SK-N-SH (cell line): ENCODE data around the gene THEM4. TPM values are rescaled to one million over a fixed set of nuclear protein-coding genes. Genes with fewer than 3 reads are reported as not detected.

ENCODE experiments used
- CTCF ChIA-PET: fragments of 300-600, 350-600 bp; formaldehyde crosslinking; extraction: SDS; loops from one replicate; lab custom pipeline; 2021; lab: Yijun Ruan, JAX
- POLR2A ChIA-PET: fragments of 350-600 bp; sonication (Branson Sonifier 250); formaldehyde crosslinking; extraction: SDS; loops from one replicate; lab custom pipeline; 2020; ENCODE audit warnings: antibody characterized with exemption, inconsistent platforms; lab: Yijun Ruan, JAX
- DNase-seq: peaks from one replicate; pipeline ENCODE4 v3.0.0; 2012
- H2AFZ ChIP-seq: fragments of 200-600 bp; sonication (generic); 2 replicates; pipeline ENCODE4 v1.8.1; 2016; ENCODE audit warnings: antibody characterized with exemption, mild to moderate bottlenecking, low read depth
- H3F3A ChIP-seq: fragments of 200-600 bp; sonication (generic); replicated peaks from 2 replicates; pipeline ENCODE3; 2016; ENCODE audit warnings: antibody characterized with exemption, mild to moderate bottlenecking; ENCODE audit not compliant: insufficient read depth
- H3K27ac ChIP-seq, 2 experiments: fragments of 200-500 bp in 1 of 2; fragments of 200-600 bp in 1 of 2; sonication (Bioruptor generic) in 1 of 2; sonication (generic), shearing (Covaris generic) in 1 of 2; 2 replicates each; pipeline versions ENCODE4 v1.5.1 to v1.6.1; 2014 to 2016; ENCODE audit warnings: low read depth in 2 of 2, inconsistent platforms in 1 of 2, low read length in 1 of 2, mild to moderate bottlenecking in 1 of 2, mixed read lengths in 1 of 2
- H3K27me3 ChIP-seq: fragments of 200-600 bp; sonication (generic), shearing (Covaris generic); 2 replicates; pipeline ENCODE4 v1.6.1; 2016; ENCODE audit warnings: mixed run types; ENCODE audit not compliant: insufficient read depth
- H3K36me3 ChIP-seq, 2 experiments: fragments of 200-500 bp in 1 of 2; fragments of 200-600 bp in 1 of 2; sonication (Bioruptor generic) in 1 of 2; sonication (generic) in 1 of 2; replicated peaks in 1 of 2; 2 replicates each; pipeline versions ENCODE3 to v1.5.1; 2014 to 2016; ENCODE audit warnings: low read length in 1 of 2, mild to moderate bottlenecking in 1 of 2; ENCODE audit not compliant: insufficient read depth in 2 of 2, control insufficient read depth in 1 of 2
- H3K4me1 ChIP-seq, 2 experiments: fragments of 200-500 bp in 1 of 2; fragments of 200-600 bp in 1 of 2; sonication (Bioruptor generic) in 1 of 2; sonication (generic), shearing (Covaris generic) in 1 of 2; 2 replicates each; pipeline versions ENCODE4 v1.5.1 to v1.6.1; 2014 to 2016; ENCODE audit warnings: low read depth in 1 of 2, low read length in 1 of 2, mixed run types in 1 of 2; ENCODE audit not compliant: insufficient read depth in 2 of 2, control insufficient read depth in 1 of 2
- H3K4me2 ChIP-seq: fragments of 200-600 bp; sonication (generic), shearing (Covaris generic); 2 replicates; pipeline ENCODE4 v1.6.1; 2017; ENCODE audit warnings: mixed run types
- H3K4me3 ChIP-seq, 2 experiments: fragments of 200-500 bp in 1 of 2; fragments of 200-600 bp in 1 of 2; sonication (Bioruptor generic) in 1 of 2; sonication (generic), shearing (Covaris generic) in 1 of 2; 2 replicates each; pipeline versions ENCODE4 v1.5.1 to v1.8.1; 2014 to 2016; ENCODE audit warnings: low read depth in 2 of 2, inconsistent platforms in 1 of 2, low read length in 1 of 2, mild to moderate bottlenecking in 1 of 2, mixed read lengths in 1 of 2, moderate library complexity in 1 of 2
- H3K79me2 ChIP-seq: fragments of 200-600 bp; sonication (generic); 2 replicates; pipeline ENCODE4 v1.8.1; 2017; ENCODE audit warnings: mild to moderate bottlenecking; ENCODE audit not compliant: insufficient read depth
- H3K9ac ChIP-seq: fragments of 200-600 bp; sonication (generic); 2 replicates; pipeline ENCODE4 v1.6.1; 2017; ENCODE audit warnings: mixed run types
- H3K9me2 ChIP-seq: fragments of 200-600 bp; sonication (generic); 2 replicates; pipeline ENCODE4 v1.6.1; 2017; ENCODE audit warnings: mixed run types
- H3K9me3 ChIP-seq: fragments of 200-600 bp; sonication (generic); 2 replicates; pipeline ENCODE4 v1.6.1; 2017; ENCODE audit warnings: mixed run types, mild to moderate bottlenecking, moderate library complexity
- H4K20me1 ChIP-seq: fragments of 200-600 bp; sonication (generic); 2 replicates; pipeline ENCODE4 v1.6.1; 2017; ENCODE audit warnings: mild to moderate bottlenecking, mixed run types; ENCODE audit not compliant: insufficient read depth
- CHD2 ChIP-seq: fragments of 150-350 bp; IDR thresholded peaks from 2 replicates; pipeline ENCODE4 v1.6.1; 2018; ENCODE audit warnings: low read length; ENCODE audit not compliant: partially characterized antibody
- ELF1 ChIP-seq: IDR thresholded peaks from 2 replicates; pipeline ENCODE4 v1.4.0; 2012
- EZH2phosphoT487 ChIP-seq: fragments of 200-600 bp; sonication (generic); IDR thresholded peaks from 2 replicates; pipeline ENCODE4 v1.6.1; 2017; ENCODE audit warnings: low read depth, mixed run types, mild to moderate bottlenecking, antibody characterized with exemption, moderate library complexity, borderline replicate concordance
- FOSL2 ChIP-seq: IDR thresholded peaks from 2 replicates; pipeline ENCODE4 v1.4.0; 2012; ENCODE audit warnings: low read depth, mild to moderate bottlenecking, moderate library complexity, borderline replicate concordance
- FOXJ3 ChIP-seq: sonication (generic); formaldehyde crosslinking; IDR thresholded peaks from 2 replicates; pipeline ENCODE4 v1.5.1; 2020; ENCODE audit warnings: mild to moderate bottlenecking, missing genetic modification reagents
- FOXM1 ChIP-seq: IDR thresholded peaks from 2 replicates; pipeline ENCODE4 v1.4.0; 2012; ENCODE audit warnings: low read depth, mild to moderate bottlenecking
- GABPA ChIP-seq: IDR thresholded peaks from 2 replicates; pipeline ENCODE4 v1.4.0; 2012; ENCODE audit warnings: low read depth, mild to moderate bottlenecking
- MEF2A ChIP-seq: IDR thresholded peaks from 2 replicates; pipeline ENCODE4 v1.4.0; 2012; ENCODE audit warnings: low read depth, borderline replicate concordance
- NFIC ChIP-seq: IDR thresholded peaks from 2 replicates; pipeline ENCODE4 v1.4.0; 2012; ENCODE audit warnings: borderline replicate concordance
- NRF1 ChIP-seq: IDR thresholded peaks from 2 replicates; pipeline ENCODE4 v1.6.1; 2012; ENCODE audit warnings: low read depth, mild to moderate bottlenecking, low read length
- RFX5 ChIP-seq: IDR thresholded peaks from 2 replicates; pipeline ENCODE4 v1.6.1; 2012; ENCODE audit warnings: mild to moderate bottlenecking, improper control_type of control experiment, low read length
- TAF1 ChIP-seq: IDR thresholded peaks from 2 replicates; pipeline ENCODE4 v1.6.1; 2012; ENCODE audit warnings: low read depth, mild to moderate bottlenecking, low read length, moderate library complexity, borderline replicate concordance
- TCF12 ChIP-seq: IDR thresholded peaks from 2 replicates; pipeline ENCODE4 v1.4.0; 2012
- TEAD4 ChIP-seq: IDR thresholded peaks from 2 replicates; pipeline ENCODE4 v1.4.0; 2012; ENCODE audit warnings: mild to moderate bottlenecking, borderline replicate concordance; ENCODE audit not compliant: insufficient read depth
- YY1 ChIP-seq: IDR thresholded peaks from 2 replicates; pipeline ENCODE4 v1.4.0; 2012; ENCODE audit warnings: low read depth, mild to moderate bottlenecking
- WGBS: methylation state at CpG from one replicate; pipeline ENCODE4 v1.1.6; 2017; ENCODE audit warnings: low lambda C conversion rate; 5-methylcytosine and 5-hydroxymethylcytosine counted together
- polyA plus RNA-seq, 3 experiments: library from polyadenylated mRNA; depleted of rRNA; stranded (reverse); fragments of >200 nt; gene quantifications; 2 replicates each; pipeline ENCODE4 v1.2.3, GENCODE V29; 2012
- TF ChIP-seq, protein P1 (sequence below): IDR thresholded peaks from 2 replicates; pipeline ENCODE4 v1.4.0; 2012; ENCODE audit warnings: low read depth
- TF ChIP-seq, protein P2 (sequence below): IDR thresholded peaks from 2 replicates; pipeline ENCODE4 v1.4.0; 2012; ENCODE audit warnings: low read depth, borderline replicate concordance
- TF ChIP-seq, protein P3 (sequence below): IDR thresholded peaks from 2 replicates; pipeline ENCODE4 v1.6.1; 2012; ENCODE audit warnings: mild to moderate bottlenecking, low read depth, low read length, moderate library complexity
- TF ChIP-seq, protein P4 (sequence below): fragments of 150-350 bp; IDR thresholded peaks from 2 replicates; pipeline ENCODE4 v1.6.1; 2017; ENCODE audit warnings: antibody characterized with exemption, low read length, low read depth, borderline replicate concordance

The THEM4 gene
- polyA plus RNA-seq, 1 of the 3 experiments (the other 2 are of a cell fraction), result 10.1 TPM

DNA sequence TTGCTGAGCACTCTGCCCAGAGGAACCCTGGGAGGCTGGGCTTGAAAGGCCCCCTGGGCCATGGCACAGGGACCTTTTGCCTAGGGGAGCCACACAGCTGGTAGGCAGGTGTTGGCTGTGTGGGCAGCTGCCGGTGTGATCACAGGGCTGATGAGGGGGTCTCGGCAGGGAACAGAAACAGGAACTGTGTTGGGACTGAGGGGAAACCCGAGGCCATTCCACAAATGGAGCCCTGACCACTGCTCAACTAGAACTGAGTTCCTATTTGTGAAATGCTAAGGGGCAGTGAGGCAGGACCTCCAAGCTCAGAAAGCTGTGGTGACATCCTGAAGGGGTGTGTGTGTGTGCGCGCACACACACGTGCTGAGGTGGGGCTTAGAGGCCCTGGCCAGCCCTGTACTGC lies 49.4 kb downstream of the THEM4 start:
- H3K27me3 ChIP-seq, result no peaks in the 10 kb centered on the region
- no peak overlapping the region for H3K27ac ChIP-seq
- H3K4me3 ChIP-seq, result no peak overlapping the region
- H3K4me1 ChIP-seq, result no peaks in the 10 kb centered on the region; a peak in 1 of 4 replicates
- H3K9ac ChIP-seq, result no peak overlapping the region
- no peaks in the 10 kb centered on the region for H3K36me3 ChIP-seq
- ChIA-PET POLR2A (no interaction called here), CTCF (interaction anchor here (1.1 to 1.5 kb wide), 3 partner anchors 10 to 141 kb away, joined by 3 to 4 read pairs (median 4); no protein-coding TSS in a partner anchor)
- H3F3A ChIP-seq, result no peaks in the 10 kb centered on the region
- H3K4me2 ChIP-seq, result no peak overlapping the region
- H3K9me3 ChIP-seq, result no peaks in the 10 kb centered on the region
- no peaks in the 10 kb centered on the region for H3K79me2 ChIP-seq
- no peak for TF ChIP-seq TAF1
- TF ChIP-seq, protein P1, sequence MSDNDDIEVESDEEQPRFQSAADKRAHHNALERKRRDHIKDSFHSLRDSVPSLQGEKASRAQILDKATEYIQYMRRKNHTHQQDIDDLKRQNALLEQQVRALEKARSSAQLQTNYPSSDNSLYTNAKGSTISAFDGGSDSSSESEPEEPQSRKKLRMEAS, result no peak
- TF ChIP-seq, protein P2, sequence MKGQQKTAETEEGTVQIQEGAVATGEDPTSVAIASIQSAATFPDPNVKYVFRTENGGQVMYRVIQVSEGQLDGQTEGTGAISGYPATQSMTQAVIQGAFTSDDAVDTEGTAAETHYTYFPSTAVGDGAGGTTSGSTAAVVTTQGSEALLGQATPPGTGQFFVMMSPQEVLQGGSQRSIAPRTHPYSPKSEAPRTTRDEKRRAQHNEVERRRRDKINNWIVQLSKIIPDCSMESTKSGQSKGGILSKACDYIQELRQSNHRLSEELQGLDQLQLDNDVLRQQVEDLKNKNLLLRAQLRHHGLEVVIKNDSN, result no peak
- TF ChIP-seq TEAD4, result no peak
- TF ChIP-seq NFIC, result no peak
- TF ChIP-seq, protein P3, sequence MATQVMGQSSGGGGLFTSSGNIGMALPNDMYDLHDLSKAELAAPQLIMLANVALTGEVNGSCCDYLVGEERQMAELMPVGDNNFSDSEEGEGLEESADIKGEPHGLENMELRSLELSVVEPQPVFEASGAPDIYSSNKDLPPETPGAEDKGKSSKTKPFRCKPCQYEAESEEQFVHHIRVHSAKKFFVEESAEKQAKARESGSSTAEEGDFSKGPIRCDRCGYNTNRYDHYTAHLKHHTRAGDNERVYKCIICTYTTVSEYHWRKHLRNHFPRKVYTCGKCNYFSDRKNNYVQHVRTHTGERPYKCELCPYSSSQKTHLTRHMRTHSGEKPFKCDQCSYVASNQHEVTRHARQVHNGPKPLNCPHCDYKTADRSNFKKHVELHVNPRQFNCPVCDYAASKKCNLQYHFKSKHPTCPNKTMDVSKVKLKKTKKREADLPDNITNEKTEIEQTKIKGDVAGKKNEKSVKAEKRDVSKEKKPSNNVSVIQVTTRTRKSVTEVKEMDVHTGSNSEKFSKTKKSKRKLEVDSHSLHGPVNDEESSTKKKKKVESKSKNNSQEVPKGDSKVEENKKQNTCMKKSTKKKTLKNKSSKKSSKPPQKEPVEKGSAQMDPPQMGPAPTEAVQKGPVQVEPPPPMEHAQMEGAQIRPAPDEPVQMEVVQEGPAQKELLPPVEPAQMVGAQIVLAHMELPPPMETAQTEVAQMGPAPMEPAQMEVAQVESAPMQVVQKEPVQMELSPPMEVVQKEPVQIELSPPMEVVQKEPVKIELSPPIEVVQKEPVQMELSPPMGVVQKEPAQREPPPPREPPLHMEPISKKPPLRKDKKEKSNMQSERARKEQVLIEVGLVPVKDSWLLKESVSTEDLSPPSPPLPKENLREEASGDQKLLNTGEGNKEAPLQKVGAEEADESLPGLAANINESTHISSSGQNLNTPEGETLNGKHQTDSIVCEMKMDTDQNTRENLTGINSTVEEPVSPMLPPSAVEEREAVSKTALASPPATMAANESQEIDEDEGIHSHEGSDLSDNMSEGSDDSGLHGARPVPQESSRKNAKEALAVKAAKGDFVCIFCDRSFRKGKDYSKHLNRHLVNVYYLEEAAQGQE, result no peak
- TF ChIP-seq GABPA, result no peak
- TF ChIP-seq YY1, result no peak
- no peak for TF ChIP-seq NRF1
- no peak for TF ChIP-seq MEF2A
- no peak for TF ChIP-seq ELF1
- no peak for TF ChIP-seq EZH2phosphoT487
- no peak for TF ChIP-seq FOXM1
- H4K20me1 ChIP-seq, result no peaks in the 10 kb centered on the region
- no peak overlapping the region for H2AFZ ChIP-seq
- no peak for DNase-seq
- WGBS, result 67% methylated on average over 5 of the region's 6 CpGs
- H3K9me2 ChIP-seq, result no peaks in the 10 kb centered on the region

DNA sequence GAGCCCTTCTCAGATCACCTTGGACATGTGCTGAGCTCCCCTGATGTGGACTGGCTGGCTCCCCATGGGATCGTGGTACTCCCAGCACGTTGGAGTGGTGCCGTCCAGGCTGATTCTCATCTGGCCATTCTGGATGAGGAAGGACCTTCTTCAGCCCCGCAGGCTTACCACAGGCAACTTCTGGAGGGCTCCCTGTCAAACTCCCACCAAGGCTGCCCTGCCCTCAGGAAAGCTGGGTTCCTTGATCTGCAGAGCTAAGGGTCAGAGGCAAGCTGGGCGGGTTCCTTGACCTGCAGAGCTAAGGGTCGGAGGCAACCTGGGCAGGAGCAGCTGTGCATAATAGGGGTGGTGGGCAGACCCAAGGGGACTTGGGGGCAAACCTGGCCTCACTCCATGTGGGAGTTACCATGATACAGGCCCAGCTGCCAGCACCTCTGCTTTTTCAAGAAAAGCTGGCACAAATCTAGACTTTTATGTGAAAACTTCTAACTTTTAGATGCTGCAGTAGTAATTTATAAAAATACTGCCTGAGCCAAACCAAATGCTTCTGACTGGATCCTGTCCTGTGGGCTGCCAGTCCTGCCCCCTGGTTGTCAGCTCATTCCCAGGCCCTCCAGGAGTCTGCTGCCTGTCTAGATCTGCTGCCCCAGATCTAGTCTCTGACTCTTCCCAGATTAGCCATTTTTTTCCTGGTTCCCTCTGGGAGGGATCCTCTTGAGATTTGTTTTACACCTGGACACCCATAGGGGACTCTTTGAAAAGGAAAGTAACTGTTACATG lies 50.2 kb downstream of the THEM4 start:
- Histone ChIP-seq H3F3A (no peaks in the 10 kb centered on the region), H2AFZ (no peak overlapping the region), H3K4me2 (no peak overlapping the region), H3K27ac (no peak overlapping the region), H3K27me3 (no peaks in the 10 kb centered on the region), H3K9me3 (no peaks in the 10 kb centered on the region), H3K36me3 (no peaks in the 10 kb centered on the region), H3K4me3 (no peak overlapping the region), H3K4me1 (no peaks in the 10 kb centered on the region; a peak in 1 of 4 replicates), H3K79me2 (no peaks in the 10 kb centered on the region), H3K9me2 (no peaks in the 10 kb centered on the region), H4K20me1 (no peaks in the 10 kb centered on the region), H3K9ac (no peak overlapping the region)
- no peak for DNase-seq
- ChIA-PET POLR2A (no interaction called here), CTCF (interaction anchor here (0.7 to 2.2 kb wide), 8 partner anchors 9 to 576 kb away, joined by 3 to 6 read pairs (median 4); no protein-coding TSS in a partner anchor)
- 70% methylated on average over 4 of the region's 6 CpGs for WGBS
- TF ChIP-seq GABPA (no peak), FOXJ3 (no peak), TCF12 (no peak), YY1 (no peak), CHD2 (no peak), RFX5 (no peak), FOXM1 (no peak), FOSL2 (no peak)
- TF ChIP-seq, protein P2, result no peak
- TF ChIP-seq, protein P1, result no peak
- TF ChIP-seq, protein P4, sequence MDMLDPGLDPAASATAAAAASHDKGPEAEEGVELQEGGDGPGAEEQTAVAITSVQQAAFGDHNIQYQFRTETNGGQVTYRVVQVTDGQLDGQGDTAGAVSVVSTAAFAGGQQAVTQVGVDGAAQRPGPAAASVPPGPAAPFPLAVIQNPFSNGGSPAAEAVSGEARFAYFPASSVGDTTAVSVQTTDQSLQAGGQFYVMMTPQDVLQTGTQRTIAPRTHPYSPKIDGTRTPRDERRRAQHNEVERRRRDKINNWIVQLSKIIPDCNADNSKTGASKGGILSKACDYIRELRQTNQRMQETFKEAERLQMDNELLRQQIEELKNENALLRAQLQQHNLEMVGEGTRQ, result no peak
